Neural progenitor cell (in vitro differentiated cells): Measurements from ENCODE around the gene OTOGL. TPM values are rescaled to one million over a fixed set of nuclear protein-coding genes. Genes with fewer than 3 reads are reported as not detected.

Experiments
- DNase-seq: peaks from one replicate; pipeline ENCODE4 v3.0.0-alpha.2; 2016; ENCODE audit warnings: low spot score
- H2AFZ ChIP-seq: fragments of 200-600 bp; sonication (generic); replicated peaks from 2 replicates; pipeline ENCODE4 v1.6.1; 2016; ENCODE audit warnings: antibody characterized with exemption
- H3F3A ChIP-seq: fragments of 200-600 bp; sonication (generic); 2 replicates; pipeline ENCODE4 v1.6.1; 2016; ENCODE audit warnings: antibody characterized with exemption, low read depth
- H3K27ac ChIP-seq: fragments of 200-600 bp; sonication (generic); 2 replicates; pipeline ENCODE4 v1.5.1; 2016; ENCODE audit warnings: mild to moderate bottlenecking
- H3K27me3 ChIP-seq: fragments of 200-600 bp; sonication (generic); 2 replicates; pipeline ENCODE4 v1.6.1; 2016; ENCODE audit warnings: mild to moderate bottlenecking, moderate library complexity
- H3K36me3 ChIP-seq: fragments of 200-600 bp; sonication (generic); 2 replicates; pipeline ENCODE4 v1.5.1; 2016
- H3K4me1 ChIP-seq: fragments of 200-600 bp; sonication (generic); 2 replicates; pipeline ENCODE4 v1.6.1; 2016; ENCODE audit warnings: mixed run types
- H3K4me2 ChIP-seq: fragments of 200-600 bp; sonication (generic); 2 replicates; pipeline ENCODE4 v1.6.1; 2016
- H3K4me3 ChIP-seq: fragments of 200-600 bp; sonication (generic); 2 replicates; pipeline ENCODE4 v1.5.1; 2016
- H3K79me2 ChIP-seq: fragments of 200-600 bp; sonication (generic); 2 replicates; pipeline ENCODE4 v1.6.1; 2016; ENCODE audit warnings: low read depth
- H3K9ac ChIP-seq: fragments of 200-600 bp; sonication (generic); 2 replicates; pipeline ENCODE4 v1.6.1; 2016
- H3K9me3 ChIP-seq: fragments of 200-600 bp; sonication (generic); 2 replicates; pipeline ENCODE4 v1.5.1; 2016; ENCODE audit warnings: low read depth
- H4K20me1 ChIP-seq: fragments of 200-600 bp; sonication (generic); 2 replicates; pipeline ENCODE4 v1.6.1; 2016; ENCODE audit warnings: low read depth
- H3K27ac Mint-ChIP-seq: 3 replicates; pipeline ENCODE4 v1.8.0; 2021; ENCODE audit warnings: mixed read lengths
- H3K27me3 Mint-ChIP-seq: 2 replicates; pipeline ENCODE4 v1.8.0; 2022; ENCODE audit warnings: low read depth, mild to moderate bottlenecking, inconsistent platforms, moderate library complexity, mixed read lengths; ENCODE audit not compliant: insufficient read depth
- H3K36me3 Mint-ChIP-seq: 3 replicates; pipeline ENCODE4 v1.8.0; 2021; ENCODE audit warnings: mixed read lengths
- H3K4me1 Mint-ChIP-seq: 3 replicates; pipeline ENCODE4 v1.8.0; 2021; ENCODE audit warnings: mixed read lengths
- H3K4me3 Mint-ChIP-seq: 3 replicates; pipeline ENCODE4 v1.8.0; 2021; ENCODE audit warnings: mild to moderate bottlenecking, moderate library complexity, mixed read lengths
- H3K9me3 Mint-ChIP-seq: 3 replicates; pipeline ENCODE4 v1.8.0; 2020; ENCODE audit warnings: mixed read lengths
- EZH2 ChIP-seq: fragments of 200-600 bp; sonication (generic); IDR thresholded peaks from 2 replicates; pipeline ENCODE4 v1.6.1; 2017; ENCODE audit warnings: antibody characterized with exemption, mild to moderate bottlenecking, moderate library complexity
- EZH2phosphoT487 ChIP-seq: fragments of 200-600 bp; sonication (generic); IDR thresholded peaks from 2 replicates; pipeline ENCODE4 v1.6.1; 2017; ENCODE audit warnings: antibody characterized with exemption
- total RNA-seq: library from RNA; depleted of rRNA; stranded (reverse); fragments of >200 nt; gene quantifications from 2 replicates; pipeline ENCODE4 v1.2.3, GENCODE V29; 2015; ENCODE audit warnings: low replicate concordance
- TF ChIP-seq, protein P1 (sequence below): fragments of 200-600 bp; sonication (generic); IDR thresholded peaks from 2 replicates; pipeline ENCODE4 v1.5.1; 2017; ENCODE audit warnings: antibody characterized with exemption, mild to moderate bottlenecking

Gene OTOGL
- total RNA-seq, 1 donor from 2014 or later: 0.13 TPM

DNA sequence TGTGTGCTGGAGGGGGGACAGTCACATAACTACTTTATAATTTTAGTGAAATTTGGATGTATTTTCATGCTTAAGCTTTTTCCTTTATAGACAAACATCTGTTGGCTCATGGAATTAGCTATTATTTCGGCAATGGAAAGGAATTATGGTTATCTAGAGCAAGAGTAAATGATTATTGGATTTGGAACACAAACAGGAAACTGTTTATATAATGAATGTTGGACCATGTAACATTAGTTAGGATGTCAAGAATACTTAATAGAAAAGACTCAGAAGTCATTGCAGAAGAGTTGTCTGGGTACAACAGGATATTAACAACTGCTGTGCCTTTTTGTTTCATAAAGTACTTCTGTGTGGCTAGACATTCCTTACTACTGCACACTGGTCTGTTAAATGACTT, 108.7 kb downstream of the OTOGL start:
- Histone ChIP-seq H3K36me3 (no peaks in the 10 kb centered on the region), H4K20me1 (no peaks in the 10 kb centered on the region), H3K4me3 (no peak overlapping the region), H3F3A (no peaks in the 10 kb centered on the region), H3K9me3 (no peaks in the 10 kb centered on the region), H2AFZ (no peak overlapping the region), H3K9ac (no peak overlapping the region), H3K27me3 (no peaks in the 10 kb centered on the region), H3K79me2 (no peaks in the 10 kb centered on the region), H3K4me1 (peaks cover 10% of the 10 kb centered on the region), H3K27ac (no peak overlapping the region), H3K4me2 (no peak overlapping the region)
- no peak overlapping the region for H3K4me3 Mint-ChIP-seq
- DNase-seq: no peak
- no peak overlapping the region for H3K27ac Mint-ChIP-seq
- no peak for TF ChIP-seq EZH2phosphoT487
- no peaks in the 10 kb centered on the region for H3K36me3 Mint-ChIP-seq
- no peaks in the 10 kb centered on the region for H3K9me3 Mint-ChIP-seq
- peaks cover 34% of the 10 kb centered on the region for H3K4me1 Mint-ChIP-seq
- H3K27me3 Mint-ChIP-seq: no peaks in the 10 kb centered on the region

DNA sequence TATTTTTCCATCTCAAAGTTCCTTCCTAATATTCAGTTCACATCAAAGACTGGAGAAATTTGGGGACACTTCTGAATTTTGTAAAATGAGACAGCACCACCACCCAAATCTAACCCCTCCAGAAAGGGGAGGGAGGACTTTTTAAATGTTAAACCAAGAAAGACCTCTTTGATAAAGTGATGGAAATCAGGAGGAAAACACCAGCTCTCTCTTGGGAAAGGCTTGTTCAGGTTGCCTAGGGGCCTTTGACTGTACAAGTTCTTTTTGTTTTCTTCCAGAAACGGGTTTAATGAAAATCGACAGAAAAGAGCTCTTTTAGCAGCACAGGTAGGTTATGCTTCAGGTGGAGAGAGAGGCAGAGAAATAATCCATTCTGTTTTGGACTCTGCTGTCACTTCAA, 112.3 kb downstream of the OTOGL start:
- H3K27ac ChIP-seq: no peak overlapping the region
- no peak for DNase-seq
- no peaks in the 10 kb centered on the region for H3F3A ChIP-seq
- Mint-ChIP-seq H3K27me3 (no peaks in the 10 kb centered on the region), H3K4me3 (no peak overlapping the region), H3K4me1 (peaks cover 51% of the 10 kb centered on the region), H3K9me3 (no peaks in the 10 kb centered on the region), H3K36me3 (no peaks in the 10 kb centered on the region), H3K27ac (peak overlapping the region; percentile 33)
- H4K20me1 ChIP-seq: no peaks in the 10 kb centered on the region
- H2AFZ ChIP-seq: peak overlapping the region; percentile 72
- no peaks in the 10 kb centered on the region for H3K36me3 ChIP-seq
- H3K9me3 ChIP-seq: no peaks in the 10 kb centered on the region
- H3K27me3 ChIP-seq: no peaks in the 10 kb centered on the region
- H3K4me1 ChIP-seq: peaks cover 12% of the 10 kb centered on the region
- no peak overlapping the region for H3K4me2 ChIP-seq
- H3K4me3 ChIP-seq: no peak overlapping the region
- no peaks in the 10 kb centered on the region for H3K79me2 ChIP-seq
- H3K9ac ChIP-seq: no peak overlapping the region
- TF ChIP-seq, protein P1, sequence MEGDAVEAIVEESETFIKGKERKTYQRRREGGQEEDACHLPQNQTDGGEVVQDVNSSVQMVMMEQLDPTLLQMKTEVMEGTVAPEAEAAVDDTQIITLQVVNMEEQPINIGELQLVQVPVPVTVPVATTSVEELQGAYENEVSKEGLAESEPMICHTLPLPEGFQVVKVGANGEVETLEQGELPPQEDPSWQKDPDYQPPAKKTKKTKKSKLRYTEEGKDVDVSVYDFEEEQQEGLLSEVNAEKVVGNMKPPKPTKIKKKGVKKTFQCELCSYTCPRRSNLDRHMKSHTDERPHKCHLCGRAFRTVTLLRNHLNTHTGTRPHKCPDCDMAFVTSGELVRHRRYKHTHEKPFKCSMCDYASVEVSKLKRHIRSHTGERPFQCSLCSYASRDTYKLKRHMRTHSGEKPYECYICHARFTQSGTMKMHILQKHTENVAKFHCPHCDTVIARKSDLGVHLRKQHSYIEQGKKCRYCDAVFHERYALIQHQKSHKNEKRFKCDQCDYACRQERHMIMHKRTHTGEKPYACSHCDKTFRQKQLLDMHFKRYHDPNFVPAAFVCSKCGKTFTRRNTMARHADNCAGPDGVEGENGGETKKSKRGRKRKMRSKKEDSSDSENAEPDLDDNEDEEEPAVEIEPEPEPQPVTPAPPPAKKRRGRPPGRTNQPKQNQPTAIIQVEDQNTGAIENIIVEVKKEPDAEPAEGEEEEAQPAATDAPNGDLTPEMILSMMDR: no peak
- TF ChIP-seq EZH2phosphoT487 (no peak), EZH2 (no peak)

DNA sequence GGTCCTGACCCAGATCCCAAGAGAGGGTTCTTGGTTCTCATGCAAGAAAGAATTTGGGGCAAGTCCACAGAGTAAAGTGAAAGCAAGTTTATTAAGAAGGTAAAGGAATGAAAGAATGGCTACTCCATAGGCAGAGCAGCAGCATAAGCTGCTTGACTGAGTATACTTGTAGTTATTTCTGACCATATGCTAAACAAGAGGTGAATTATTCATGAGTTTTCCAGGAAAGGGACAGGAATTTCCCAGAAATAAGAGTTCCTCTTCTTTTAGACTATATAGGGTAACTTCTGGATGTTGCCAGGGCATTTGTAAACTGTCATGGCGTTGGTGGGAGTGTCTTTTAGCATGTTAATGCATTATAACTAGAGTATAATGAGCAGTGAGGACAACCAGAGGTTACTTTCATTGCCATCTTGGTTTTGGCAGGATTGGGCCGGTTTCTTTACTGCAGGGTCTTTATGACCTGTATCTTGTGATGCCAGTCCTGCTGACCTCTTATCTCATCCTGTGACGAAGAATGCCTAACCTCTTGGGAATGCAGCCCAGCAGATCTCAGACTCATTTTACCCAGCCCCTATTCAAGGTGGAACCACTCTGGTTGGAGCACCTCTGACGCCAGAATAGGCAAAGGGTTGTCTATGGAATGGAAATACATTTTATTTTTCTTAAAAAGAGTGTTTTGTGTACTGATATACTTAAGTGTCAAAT, 113.8 kb downstream of the OTOGL start:
- H2AFZ ChIP-seq: no peak overlapping the region
- H3K27me3 ChIP-seq: no peaks in the 10 kb centered on the region
- no peak overlapping the region for H3K4me2 ChIP-seq
- no peak overlapping the region for H3K9ac ChIP-seq
- no peaks in the 10 kb centered on the region for H3K79me2 ChIP-seq
- no peaks in the 10 kb centered on the region for H3K9me3 Mint-ChIP-seq
- TF ChIP-seq EZH2phosphoT487 (no peak), EZH2 (no peak)
- H3F3A ChIP-seq: no peaks in the 10 kb centered on the region
- peaks cover 64% of the 10 kb centered on the region for H3K4me1 Mint-ChIP-seq
- H3K27me3 Mint-ChIP-seq: no peaks in the 10 kb centered on the region
- DNase-seq: no peak
- H3K27ac Mint-ChIP-seq: no peak overlapping the region
- H3K4me1 ChIP-seq: peaks cover 23% of the 10 kb centered on the region
- H3K27ac ChIP-seq: no peak overlapping the region
- H3K36me3 Mint-ChIP-seq: no peaks in the 10 kb centered on the region
- no peaks in the 10 kb centered on the region for H3K9me3 ChIP-seq
- no peaks in the 10 kb centered on the region for H4K20me1 ChIP-seq
- H3K4me3 ChIP-seq: no peak overlapping the region
- H3K4me3 Mint-ChIP-seq: no peak overlapping the region
- no peaks in the 10 kb centered on the region for H3K36me3 ChIP-seq

DNA sequence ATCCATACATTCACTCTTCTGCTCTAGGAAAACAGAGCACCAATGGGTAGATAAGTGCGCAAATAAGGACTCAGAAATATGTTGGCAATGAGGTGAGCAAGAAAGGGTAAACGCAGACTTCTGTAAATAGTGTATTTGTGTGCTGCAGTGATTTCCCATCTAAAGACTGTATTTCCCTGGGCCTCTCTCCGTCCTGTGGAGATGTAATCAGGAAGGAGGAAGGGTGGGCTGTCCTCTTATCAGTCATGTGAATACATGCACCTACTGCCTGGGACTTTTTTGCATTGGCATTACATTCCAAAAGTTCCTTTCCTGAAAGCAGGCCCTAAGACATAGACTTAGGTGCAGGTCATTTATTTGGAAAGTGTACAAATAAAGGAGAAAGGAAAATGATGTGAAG, 114.5 kb downstream of the OTOGL start:
- H3F3A ChIP-seq: no peaks in the 10 kb centered on the region
- H3K9me3 ChIP-seq: no peaks in the 10 kb centered on the region
- no peak overlapping the region for H3K4me3 ChIP-seq
- no peaks in the 10 kb centered on the region for H3K79me2 ChIP-seq
- H3K27ac ChIP-seq: no peak overlapping the region
- peaks cover 67% of the 10 kb centered on the region for H3K4me1 Mint-ChIP-seq
- peak overlapping the region; percentile 43 for H2AFZ ChIP-seq
- no peaks in the 10 kb centered on the region for H3K27me3 ChIP-seq
- H3K9ac ChIP-seq: no peak overlapping the region
- DNase-seq: no peak
- H3K27ac Mint-ChIP-seq: peak overlapping the region; percentile 57
- TF ChIP-seq, protein P1: no peak
- TF ChIP-seq EZH2 (no peak), EZH2phosphoT487 (no peak)
- no peaks in the 10 kb centered on the region for H3K27me3 Mint-ChIP-seq
- no peaks in the 10 kb centered on the region for H3K9me3 Mint-ChIP-seq
- H3K36me3 ChIP-seq: no peaks in the 10 kb centered on the region
- no peak overlapping the region for H3K4me2 ChIP-seq
- H4K20me1 ChIP-seq: no peaks in the 10 kb centered on the region
- H3K36me3 Mint-ChIP-seq: no peaks in the 10 kb centered on the region
- H3K4me3 Mint-ChIP-seq: no peak overlapping the region
- peaks cover 23% of the 10 kb centered on the region for H3K4me1 ChIP-seq
